DMS114 treated with DMSO at 0.1 percent for 48 hours (cell line): ENCODE measurements around the gene DIS3L2.

Experiments
- DNase-seq: peaks from one replicate; lab custom pipeline; 2025; ENCODE audit not compliant: unreplicated experiment; lab: John Stamatoyannopoulos, UW

DIS3L2 gene

GRCh38 chr2:232049350-232049749 lies 87.8 kb downstream of the DIS3L2 start:
- no peak for DNase-seq

- no peak for DNase-seq
Measured at GRCh38 chr2:232052591-232052990, 91.1 kb downstream of the DIS3L2 start.

DNA sequence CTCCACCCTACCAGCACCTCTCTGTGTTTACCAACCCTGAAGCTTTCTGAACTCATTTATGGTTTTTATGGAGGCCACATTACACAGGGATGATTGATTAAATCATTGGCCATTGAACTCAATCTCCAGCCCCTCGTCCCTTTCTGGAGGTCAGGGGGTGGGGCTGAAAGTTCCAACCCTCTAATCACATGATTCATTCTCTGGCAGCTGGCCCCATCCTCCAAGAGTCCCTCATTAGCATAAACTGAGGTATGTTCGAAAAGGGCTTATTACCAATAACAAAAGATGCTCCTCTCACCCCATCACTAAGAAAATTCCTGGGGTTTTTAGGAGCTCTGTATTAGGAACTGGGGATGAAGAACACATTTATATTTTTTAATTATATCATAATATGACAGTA lies 92.3 kb downstream of the DIS3L2 start:
- DNase-seq: no peak

DNA sequence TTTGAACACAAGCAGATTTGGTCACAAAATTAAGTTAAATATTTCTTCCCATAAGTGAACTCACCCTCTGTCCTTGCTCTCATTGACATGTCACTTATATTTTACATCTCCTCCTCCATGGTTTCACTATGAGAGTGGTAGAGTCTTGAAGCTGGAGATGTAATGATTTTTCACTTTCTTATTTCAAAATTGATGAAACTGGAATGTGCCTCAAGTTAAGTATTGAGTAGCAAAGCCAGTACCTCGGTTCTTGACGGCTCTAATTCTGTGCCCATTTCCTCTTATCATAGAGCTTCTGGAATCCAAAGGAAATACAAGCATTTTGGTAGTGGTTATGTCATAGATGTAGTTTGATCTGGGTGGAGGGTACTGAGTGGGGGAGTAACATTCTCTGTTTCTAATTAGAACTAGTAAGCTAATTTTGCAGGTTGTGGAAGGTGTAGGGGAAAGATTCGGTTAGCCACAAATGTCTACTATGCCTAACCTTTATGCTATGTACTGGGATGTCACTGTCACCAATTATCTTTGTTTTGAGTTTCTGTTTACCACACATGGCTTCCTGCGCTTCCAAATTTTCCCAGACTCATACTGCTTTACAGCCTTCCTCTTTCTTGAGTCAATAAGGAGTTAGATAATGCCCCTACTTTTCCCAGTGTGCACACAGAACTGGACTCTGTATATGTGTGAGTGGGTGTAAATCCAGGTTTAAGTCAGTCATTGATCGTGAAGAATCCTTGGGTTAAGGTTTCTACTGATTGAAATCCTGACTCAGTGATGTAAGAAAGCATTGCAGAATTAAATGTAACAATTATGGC lies 96.8 kb downstream of the DIS3L2 start:
- DNase-seq: no peak

DNA sequence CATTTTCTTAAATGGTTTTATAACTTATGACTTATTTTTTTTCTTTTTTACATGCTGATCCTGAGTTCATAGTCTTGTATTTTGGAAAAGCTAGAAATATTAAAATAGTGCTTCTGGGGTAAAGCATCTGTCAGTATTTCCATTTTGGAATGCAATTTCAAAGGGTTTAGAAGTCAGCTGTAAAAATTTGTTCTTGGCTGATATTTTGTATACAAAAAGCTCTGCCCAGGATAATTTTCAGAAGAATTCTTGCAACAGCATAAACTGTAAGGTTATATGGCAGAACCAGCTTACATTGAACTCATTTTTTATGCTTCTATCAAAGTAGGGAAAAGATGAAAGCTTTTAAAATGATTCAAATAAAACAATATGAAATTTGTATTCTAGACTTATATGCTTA lies 97.4 kb downstream of the DIS3L2 start:
- DNase-seq: no peak

- no peak for DNase-seq
Measured at GRCh38 chr2:232061265-232061664, 99.8 kb downstream of the DIS3L2 start.

GRCh38 chr2:232073026-232073425 lies 111.5 kb downstream of the DIS3L2 start:
- DNase-seq: no peak

DNA sequence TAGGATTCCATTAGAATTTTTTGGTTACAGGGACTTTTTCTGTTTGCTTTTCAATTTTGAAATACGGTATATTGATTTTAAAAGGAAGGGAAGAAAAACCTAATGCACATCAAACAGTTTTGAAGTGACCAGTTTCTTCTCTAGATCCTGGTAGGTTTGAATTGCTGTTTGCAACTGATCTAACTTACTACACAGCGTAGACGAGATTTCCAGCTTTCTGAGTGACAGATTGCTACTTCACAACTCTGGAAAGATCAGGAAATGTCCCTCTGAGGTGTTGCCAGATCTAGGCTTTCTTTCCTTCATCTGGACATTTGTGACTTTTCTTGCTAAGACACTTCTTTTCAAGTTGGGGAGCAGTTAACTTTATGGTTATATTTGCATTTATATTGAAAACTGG lies 112.2 kb downstream of the DIS3L2 start:
- DNase-seq: no peak

DNA sequence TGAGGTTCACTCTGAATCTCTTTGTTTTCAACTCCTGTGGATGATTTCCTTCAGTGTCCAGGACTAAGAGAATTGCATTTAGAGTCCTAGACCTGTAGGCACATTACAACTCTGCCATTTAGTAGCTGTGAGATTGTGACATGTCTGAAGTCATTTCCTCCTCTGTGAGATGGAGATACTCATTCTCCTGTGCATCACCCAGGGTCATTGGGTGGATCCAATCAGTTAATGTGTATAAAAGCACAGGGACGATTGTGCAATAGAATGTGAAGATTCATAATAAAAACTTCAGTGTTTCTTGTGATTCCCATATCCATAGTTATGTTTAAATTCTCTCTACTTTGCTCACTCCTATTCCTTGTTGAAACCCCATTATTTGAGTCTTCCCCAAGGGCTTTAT lies 113.6 kb downstream of the DIS3L2 start:
- no peak for DNase-seq

DNA sequence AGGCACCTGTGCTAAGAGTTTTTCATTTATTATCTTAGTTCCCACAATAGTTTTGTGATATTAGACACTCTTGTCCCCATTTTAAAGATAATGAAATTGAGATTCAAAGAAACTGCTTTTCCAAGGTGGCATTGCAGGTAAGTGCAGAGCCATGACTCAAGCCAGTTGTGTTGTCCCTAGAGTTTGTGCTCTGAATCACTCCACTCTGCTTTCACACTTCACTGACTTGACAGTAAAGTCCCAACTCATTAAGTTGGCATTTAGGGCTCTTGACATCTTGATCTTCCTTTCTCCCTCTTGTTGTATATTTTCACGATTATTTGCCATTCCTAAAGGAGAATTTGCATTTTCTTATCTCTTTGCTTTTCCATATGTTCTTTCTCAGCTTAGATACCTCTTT lies 114.3 kb downstream of the DIS3L2 start:
- DNase-seq: no peak

DNA sequence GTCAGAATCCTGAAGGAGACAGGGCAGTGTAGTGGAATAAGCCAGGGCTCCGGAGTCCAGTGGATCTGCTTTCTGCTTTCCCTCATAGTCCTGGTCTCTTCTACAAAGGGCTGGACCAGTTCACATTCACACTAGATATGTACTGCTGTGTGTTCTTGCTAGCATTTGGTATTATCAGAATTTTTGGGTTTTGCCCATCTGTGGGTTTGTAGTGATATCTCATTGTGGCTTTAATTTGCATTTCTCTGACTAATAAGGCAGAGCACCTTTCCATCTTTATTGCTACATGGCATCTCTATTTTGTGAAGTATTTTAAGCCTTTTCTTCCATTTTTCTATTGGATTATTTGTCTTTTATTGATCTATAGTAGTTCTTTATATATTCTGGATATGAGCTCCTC lies 114.8 kb downstream of the DIS3L2 start:
- DNase-seq: no peak

GRCh38 chr2:232076736-232077135 lies 115.2 kb downstream of the DIS3L2 start:
- no peak for DNase-seq

GRCh38 chr2:232085164-232085563 lies 123.7 kb downstream of the DIS3L2 start:
- no peak for DNase-seq

GRCh38 chr2:232085826-232086425 lies 124.4 kb downstream of the DIS3L2 start:
- no peak for DNase-seq

- no peak for DNase-seq
Measured at GRCh38 chr2:232088771-232089170, 127.3 kb downstream of the DIS3L2 start.

DNA sequence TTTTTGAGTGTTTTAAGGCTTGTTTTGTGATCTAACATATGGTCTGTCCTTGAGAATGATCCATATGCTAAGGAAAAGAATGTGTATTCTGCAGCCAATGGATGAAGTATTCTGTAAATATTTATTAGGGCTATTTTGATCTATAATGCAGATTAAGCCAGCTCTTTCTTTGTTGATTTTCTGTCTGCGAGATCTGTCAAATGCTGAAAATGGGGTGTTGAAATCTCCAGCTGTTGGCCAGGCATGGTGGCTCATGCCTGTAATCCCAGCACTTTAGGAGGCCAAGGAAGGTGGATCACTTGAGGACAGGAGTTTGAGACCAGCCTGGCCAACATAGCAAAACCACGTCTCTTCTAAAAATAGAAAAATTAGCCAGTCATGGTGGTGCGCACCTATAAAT lies 132.7 kb downstream of the DIS3L2 start:
- no peak for DNase-seq

DNA sequence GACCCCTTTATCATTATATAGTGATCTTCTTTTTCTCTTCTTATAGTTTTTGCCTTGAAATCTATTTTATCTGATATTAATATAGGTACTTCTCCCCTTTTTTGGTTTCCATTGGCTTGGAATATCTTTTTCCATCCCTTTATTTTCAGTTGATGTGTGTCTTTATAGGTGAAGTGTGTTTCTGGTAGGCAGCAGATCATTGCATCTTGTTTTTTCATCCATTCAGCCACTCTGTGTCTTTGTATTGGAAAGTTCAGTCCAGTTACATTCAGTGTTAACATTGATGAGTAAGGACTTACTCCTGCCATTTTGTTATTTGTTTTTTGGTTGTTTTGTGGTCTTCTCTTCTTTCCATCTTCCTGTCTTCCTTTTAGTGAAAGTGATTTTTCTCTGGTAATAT lies 133.4 kb downstream of the DIS3L2 start:
- DNase-seq: no peak

DNA sequence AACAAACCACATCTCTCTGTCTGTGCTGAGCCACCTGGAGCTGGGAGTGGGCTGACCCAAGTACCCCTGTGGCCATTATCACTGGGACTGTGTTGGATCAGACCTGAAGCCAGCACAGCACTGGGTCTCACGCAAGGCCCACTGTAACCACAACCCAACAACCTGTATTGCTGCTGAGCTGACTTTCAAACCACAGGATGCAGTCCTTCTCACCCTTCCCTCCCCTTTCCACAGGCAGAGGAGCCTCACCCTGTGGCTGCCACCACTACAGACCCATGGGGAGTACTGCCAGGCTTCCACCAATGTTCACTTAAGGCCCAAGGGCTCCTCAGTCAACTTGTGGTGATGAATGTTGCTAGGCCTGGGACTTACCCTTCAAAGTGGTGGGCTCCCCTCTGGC lies 135.7 kb downstream of the DIS3L2 start:
- DNase-seq: no peak

- no peak for DNase-seq
Measured at GRCh38 chr2:232097758-232098157, 136.2 kb downstream of the DIS3L2 start.

DNA sequence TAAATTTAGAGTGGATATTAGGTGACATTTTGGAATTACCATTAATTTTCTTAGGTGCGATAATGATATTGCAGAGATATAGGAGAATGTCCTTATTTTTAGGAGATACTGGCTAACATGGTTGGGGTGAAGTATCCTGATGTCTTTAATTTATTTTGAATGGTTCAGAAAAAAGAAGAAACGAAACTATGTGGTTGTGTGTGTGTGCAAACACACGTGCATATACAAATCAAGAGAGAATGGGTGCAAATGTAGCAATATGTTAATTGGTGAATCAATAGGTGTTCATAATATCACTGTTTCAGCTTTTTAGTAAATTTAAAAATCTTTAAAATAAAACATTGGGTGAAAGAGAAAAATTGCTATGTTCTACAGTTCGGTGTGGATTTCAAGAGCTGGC lies 140.9 kb downstream of the DIS3L2 start:
- DNase-seq: no peak

DNA sequence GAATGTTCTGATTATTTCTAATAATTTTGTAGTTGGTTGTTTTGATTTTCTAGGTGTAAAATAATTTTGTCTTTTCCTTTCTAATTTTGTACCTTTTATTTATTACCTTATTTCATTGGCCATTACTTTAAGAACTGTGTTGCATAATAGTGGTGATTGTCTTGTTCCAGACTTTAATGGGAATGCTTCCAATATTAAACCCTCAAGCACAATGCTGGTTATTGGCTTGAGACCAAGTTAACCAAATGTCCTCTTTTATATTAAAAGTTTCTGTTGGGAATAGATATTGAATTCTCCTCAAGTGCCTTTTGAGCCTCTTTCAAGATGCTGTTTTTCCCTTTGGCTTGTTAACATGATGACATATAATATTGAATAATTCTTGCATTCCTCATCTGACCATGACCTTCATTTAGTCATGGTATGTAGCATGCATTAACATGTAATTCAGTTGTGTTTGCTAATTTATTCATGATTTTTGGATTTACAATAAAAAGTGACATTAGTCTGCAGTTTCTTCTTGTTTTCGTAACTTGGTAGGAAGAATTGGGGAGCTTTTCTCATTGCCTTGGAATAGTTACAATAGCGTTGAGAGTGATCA lies 141.7 kb downstream of the DIS3L2 start:
- no peak for DNase-seq

GRCh38 chr2:232104076-232104646 lies 142.6 kb downstream of the DIS3L2 start:
- no peak for DNase-seq
